ENCODE data around the gene CALML4. TPM values are rescaled to one million over a fixed set of nuclear protein-coding genes. Genes with fewer than 3 reads are reported as not detected.
"Not testable (repeated sequence)": the region's sequence is repeated elsewhere in the genome, so short reads cannot be mapped to it uniquely, and the experiment has no call there.

Gene CALML4
- total RNA-seq, 1 donor from 2014 or later, result 4.3 TPM

DNA sequence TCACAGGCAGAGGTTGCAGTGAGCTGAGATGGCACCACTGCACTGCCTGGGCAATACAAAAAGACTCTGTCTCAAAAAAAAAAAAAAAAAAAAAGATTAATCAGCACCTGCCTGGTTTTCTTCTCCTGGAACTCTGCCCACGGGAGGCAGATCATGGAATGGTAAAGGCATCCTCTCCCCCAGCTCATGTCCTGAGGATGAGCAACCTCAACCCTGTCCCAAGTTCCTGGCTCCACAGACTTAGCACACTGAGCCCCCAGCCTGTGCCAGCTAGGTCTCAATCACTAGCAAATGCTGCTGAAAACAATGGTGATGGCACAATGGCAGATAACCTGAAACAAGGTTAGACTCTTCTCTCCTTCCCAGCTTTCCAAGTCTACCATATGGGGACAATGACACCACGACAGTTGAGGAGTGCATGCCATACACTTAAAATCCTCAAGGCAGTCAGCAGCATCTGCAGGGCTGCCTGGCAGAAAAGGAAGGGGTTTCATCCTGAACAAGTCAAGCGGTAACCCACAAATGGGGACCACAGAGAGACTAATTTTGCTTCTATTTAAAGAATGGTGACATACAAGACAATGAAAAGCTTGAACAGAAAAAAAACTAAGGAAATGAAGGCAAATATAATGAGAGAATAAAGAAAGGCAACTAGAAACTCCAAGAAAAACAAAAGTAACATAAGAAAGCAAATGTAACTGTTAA is 19.6 kb upstream of the CALML4 start:
- DNase-seq, result no peak

DNA sequence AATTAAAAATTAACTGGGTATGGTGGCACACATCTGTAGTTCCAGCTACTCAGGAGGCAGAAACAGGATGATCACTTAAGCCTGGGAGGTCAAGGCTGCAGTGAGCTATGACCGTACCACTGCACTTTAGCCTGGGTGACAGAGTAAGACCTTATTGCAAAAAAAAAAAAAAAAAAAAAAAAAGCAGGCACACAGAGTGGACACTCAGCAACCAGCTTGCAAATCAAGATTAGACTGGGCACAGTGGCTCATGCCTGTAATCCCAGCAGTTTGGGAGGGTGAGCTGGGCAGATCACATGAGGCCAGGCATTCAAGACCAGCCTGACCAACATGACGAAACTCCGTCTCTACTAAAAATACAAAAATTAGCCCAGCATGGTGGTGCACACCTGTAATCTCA is 19.0 kb upstream of the CALML4 start:
- no peak for DNase-seq

DNA sequence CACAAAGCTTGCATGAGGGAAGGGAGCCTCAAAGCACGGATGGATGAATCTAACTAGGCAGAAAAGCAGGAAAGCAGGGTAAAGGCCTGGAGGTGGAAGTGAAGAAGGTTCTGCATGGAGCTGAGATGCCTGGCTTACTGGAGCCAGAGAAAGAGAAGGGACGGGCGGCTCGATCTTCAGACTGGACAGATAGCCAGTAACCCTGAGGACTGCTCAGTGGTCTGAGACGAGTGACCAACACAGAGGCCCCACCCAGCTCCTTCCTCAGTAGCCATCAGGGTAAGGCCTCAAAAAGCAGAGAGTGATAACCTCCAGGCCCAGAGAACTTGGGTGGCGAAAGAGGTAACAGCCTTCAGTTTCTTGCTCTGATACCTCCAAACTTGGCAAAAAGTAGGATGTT is 18.0 kb upstream of the CALML4 start:
- DNase-seq, result no peak

DNA sequence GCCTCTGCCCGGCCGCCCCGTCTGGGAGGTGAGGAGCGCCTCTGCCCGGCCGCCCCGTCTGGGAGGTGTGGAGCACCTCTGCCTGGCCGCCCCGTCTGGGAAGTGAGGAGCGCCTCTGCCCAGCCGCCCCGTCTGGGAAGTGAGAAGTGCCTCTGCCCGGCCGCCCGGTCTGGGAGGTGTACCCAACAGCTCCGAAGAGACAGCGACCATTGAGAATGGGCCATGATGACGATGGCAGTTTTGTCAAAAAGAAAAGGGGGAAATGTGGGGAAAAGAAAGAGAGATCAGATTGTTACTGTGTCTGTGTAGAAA is 17.3 kb upstream of the CALML4 start:
- DNase-seq, result not testable (repeated sequence)

DNA sequence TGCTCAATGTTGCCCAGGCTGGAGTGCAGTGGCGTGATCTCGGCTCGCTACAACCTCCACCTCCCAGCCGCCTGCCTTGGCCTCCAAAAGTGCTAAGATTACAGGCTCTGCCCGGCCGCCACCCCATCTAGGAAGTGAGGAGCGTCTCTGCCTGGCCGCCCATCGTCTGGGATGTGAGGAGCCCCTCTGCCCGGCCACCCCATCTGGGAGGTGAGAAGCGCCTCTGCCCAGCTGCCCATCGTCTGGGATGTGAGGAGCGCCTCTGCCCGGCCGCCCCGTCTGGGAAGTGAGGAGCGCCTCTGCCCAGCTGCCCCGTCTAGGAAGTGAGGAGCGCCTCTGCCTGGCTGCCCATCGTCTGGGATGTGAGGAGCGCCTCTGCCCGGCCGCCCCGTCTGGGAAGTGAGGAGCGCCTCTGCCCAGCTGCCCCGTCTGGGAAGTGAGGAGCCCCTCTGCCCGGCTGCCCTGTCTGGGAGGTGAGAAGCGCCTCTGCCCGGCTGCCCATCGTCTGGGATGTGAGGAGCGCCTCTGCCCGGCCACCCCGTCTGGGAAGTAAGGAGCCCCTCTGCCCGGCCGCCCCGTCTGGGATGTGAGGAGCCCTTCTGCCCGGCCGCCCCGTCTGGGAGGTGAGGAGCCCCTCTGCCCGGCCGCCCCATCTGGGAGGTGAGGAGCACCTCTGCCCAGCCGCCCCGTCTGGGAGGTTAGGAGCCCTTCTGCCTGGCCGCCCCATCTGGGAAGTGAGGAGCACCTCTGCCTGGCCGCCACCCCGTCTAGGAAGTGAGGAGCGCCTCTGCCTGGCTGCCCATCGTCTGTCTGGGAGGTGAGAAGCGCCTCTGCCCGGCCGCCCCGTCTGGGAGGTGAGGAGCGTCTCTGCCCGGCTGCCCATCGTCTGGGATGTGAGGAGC is 16.6 kb upstream of the CALML4 start:
- not testable (repeated sequence) for DNase-seq

DNA sequence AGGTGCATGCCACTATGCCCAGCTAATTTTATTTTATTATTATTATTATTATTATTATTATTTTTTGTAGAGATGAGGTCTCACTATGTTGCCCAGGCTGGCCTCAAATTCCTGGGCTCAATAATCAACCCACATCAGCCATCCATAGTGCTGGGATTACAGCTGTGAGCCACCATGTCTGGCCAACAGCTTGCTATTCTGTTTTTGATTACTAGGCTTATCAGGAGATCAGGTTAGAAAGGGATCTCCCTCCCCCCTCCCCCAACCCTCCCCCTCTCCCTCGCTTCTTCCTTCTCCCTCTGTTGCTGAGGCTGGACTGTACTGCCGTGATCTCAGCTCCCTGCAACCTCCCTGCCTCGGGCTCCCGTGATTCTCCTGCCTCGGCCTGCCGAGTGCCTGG is 15.8 kb upstream of the CALML4 start:
- DNase-seq, result no peak

DNA sequence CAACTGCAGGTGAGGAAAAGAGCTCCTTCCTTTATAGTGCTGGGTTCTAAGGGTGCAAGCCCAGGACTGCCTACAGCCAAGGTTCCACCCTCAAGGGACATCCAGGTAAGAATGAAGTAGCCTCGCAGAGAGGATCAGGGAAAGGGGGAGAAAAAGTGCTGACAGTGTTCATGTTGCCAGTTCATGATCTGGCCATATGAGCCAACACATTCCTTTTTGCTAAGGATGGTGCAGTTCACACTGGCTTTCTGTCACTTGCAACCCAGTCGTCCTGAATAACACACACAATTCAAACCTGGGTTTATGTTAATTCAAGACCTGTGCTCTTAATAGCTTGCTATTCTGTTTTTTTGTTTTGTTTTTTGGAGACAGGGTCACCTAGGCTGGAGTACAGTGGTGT is 15.4 kb upstream of the CALML4 start:
- no peak for DNase-seq

DNA sequence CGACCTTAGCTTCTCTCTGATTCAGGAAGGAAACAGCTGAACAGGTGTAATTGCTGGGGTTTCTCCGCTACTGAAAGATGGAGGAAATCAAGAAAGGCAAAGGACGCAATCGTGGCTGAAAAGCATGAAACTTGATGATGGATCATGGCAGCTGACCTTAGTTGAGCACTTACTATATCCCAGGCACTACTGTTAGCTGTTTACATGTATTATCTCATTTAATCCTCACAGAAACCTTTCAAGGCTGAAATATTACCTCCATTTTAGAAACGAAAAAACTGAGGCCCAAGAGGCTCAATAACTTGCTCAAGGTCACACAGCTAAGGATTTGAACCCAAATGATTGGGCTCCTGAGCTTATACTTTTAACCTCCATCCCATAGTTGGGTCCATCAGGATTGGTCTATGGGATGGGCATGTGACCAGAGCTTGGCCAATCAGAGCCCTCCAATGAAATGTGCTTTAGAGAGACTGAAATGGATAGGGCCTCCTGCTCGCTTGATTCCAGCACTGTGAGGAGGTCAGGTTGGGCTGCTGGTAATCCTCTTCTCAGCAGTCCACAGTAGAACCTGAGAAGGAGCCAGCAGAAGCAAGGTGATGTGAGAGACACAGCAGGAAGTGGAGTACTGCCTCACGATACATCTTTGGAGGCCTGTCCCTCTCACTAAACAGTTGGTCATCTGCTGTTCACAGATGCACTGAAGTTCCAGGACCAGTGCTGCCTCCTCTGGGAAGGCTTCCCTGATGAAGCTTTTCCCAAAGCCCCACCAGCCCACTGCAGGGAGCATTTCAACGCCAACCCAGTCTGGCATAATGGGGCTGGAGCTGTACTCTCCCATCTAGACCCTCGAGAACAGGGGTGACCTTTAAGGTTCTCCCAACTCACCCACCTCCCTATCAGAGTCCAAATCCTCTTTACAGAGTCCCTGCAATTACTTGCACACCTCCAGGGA is 14.0 kb upstream of the CALML4 start:
- no peak for DNase-seq

DNA sequence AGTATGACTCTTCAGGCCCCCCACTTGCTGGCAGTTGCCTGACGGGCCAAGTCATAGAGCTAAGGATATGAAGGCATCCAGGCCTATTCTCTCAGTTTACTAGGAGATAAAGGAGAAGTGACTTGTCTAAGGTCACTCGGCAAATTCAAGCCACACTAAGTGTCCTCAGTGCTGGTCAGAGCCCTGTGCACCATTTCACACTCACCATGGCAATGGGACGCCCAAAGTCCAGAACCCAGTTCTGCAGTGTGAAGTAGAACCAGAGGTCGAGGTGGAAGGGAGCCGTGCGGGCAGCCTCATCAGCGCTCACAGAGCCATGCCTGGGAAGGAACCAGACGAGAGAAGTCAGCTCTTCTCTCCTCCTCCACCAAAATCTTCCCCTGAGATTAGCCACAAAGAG is 13.2 kb upstream of the CALML4 start:
- no peak for DNase-seq

DNA sequence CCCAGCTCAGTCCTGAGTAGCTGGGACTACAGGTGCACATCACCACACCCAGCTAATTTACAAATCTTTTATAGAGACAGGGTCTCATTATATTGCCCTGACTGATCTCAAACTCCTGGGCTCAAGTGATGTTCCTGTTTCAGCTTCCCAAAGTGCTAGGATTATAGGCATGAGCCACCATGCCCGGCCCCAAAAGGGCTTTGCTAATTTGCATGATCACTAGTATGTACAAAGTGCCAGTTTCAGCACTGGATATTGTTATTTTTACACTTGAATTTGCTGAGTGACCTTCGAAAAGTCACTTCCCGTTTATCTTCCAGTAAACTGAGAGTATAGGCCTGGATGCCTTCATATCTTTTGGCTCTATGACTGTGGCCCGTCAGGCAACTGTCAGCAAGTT is 12.2 kb upstream of the CALML4 start:
- no peak for DNase-seq

DNA sequence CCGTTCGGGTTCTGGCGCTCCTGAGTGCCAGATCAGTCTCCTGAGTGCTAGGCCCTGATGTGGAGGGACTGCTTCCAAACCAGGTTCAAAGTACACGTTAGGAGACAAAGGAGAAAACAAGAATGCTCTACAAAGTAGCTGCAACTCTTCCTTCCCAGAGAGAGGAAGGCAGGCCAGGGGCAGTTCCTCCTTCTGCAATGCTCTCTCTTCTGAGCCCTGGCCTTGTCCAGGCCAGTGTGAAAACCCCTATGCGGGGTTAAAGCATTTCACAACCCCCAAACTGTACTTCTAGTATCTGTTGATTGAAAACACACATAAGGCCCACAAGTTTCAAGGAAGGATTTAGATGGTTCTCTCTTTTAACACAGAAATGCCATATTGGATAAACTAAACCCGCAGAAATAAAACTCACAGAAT is 9.7 kb upstream of the CALML4 start:
- no peak for DNase-seq

DNA sequence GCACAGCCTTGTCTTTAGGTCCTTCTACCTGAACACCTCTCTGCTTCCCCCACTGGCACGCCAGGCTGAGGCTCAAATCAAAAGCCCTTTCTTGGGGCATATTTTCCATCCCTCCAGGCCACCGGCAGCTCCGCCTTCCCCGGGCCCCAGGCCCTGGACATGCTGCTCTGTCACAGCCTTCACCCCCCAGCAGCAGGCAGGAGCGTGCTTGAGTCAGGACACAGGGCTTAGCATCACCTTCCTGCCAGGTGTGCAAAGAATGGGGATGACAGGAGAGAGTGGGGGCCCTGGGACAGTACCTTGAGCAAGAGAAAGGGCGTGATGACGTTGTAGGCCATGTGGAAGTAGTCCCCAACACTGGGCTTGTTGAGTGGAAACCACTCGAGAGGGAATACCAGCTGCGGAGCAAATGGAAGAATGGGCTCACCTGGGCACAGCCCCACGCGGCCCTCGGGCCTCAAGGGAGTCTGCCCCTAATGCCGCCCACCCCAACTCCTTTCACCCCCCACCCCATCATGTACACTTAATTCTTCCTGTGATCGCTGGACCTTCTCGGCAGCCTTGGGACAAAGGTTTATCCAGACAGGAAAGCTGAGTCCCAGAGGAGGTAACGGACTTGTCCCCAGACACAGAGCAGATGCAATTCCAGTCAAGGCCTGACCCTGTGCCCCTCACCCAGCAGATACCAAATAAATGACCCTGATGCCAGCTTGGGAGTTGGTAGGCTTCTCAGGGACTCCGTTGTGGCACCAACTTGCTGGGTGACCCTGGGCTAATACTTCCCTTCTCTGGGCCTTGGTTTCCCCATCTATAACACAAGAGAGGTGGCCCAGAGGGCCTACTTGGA is 9.1 kb upstream of the CALML4 start:
- no peak for DNase-seq

DNA sequence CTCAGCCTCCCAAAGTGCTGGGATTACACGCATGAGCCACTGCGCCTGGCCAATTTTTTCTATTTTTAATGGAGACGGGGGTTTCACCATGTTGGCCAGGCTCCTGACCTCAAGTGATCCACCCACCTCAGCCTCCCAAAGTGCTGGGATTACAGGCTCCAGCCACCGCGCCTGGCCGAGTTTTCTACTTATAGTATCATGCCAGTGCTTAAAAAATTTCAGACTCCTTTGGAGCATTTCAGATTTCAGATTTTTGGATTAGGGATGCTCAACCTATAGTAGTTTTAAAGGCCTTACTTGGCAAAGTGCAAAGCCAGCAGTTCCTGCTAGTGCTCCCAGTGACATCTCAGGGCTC is 8.3 kb upstream of the CALML4 start:
- DNase-seq, result not testable (repeated sequence)

DNA sequence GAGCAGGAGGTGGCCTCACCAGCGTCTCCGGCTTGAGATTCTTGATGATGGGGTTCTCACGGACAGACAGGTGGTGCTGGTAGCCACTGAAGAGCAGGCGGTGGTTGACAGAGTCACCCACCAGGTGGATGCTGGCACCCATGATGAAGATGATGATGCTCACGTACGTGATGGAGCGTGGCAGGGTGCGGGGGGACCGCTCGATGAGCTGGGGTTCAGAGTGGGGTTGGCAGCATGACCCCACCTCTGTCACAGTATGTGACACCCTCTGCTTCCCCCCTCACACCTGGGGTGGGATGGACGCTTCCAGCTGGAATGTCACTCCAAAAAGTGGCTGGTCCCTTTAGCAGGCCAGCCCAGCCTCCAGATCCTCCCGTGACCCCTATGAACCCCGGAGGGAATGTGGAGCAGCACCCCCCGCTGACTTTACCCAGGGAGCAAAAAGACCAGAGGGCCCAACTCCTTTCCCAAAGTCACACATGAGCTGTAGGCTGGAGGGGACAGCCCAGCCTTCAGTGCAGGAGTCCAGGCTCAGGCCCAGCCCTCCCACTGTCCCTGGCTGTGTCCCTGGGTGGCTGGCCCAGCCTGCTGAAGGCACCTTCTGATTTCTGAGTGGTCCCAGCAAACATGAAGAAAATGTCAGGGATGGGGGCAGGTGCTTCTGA is 6.7 kb upstream of the CALML4 start:
- DNase-seq, result no peak

DNA sequence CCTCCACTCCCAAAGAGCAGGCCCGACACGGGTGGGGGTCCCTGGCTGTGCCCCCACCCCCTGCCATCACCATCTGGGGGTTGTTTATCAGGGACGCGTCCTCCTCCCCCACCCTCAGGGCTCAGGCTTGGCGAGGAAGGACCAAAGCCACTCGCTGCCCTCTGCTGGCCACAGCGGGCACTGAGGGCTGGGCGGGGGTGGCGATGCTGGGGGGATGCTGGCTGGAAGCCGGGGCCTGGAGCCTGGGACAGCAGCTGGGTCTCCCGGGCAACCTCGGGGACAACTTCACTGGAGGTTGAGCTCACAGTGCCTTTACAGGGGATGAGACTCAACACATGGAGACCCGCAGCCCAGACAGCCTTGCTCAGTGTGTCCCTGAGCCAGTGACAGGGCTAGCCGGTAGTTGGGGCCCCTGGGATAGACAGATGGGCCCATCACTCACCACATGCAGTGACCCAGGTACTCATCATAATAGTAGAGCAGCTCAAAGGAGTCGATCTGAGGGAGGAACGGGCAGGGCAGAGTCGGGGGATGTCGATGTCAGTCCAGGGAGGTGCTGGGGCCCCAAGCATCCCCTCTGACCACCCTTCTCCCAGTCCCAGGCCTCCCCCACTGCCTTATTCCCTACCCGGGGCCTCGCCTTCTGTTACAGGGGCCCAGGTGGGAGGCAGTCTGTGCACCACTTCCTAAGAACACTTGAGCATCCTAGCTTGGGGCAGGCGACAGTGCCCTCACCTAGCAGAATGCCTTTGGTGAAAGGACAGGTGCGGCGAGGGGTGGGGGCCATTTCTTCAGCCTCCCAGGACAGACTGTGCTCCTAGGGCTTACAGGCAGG is 5.9 kb upstream of the CALML4 start:
- peak; percentile 86 for DNase-seq

DNA sequence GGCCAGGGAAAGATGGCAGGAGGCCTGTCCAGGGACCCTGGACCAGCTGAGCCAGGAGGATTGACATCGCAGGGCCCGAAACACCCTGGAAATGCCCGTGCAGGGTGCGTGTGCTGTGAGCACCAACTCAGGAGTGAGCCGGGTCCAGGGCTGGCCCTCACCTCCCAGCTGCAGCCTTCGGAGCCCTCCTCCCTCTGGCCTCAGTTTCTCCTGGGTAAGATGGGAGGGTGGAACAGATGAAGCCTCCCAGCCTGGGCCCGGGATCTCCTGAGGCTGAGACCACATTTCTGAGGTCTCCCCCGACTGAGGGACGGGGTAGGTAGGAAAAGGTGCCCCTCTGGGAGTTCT is 5.3 kb upstream of the CALML4 start:
- DNase-seq, result no peak

DNA sequence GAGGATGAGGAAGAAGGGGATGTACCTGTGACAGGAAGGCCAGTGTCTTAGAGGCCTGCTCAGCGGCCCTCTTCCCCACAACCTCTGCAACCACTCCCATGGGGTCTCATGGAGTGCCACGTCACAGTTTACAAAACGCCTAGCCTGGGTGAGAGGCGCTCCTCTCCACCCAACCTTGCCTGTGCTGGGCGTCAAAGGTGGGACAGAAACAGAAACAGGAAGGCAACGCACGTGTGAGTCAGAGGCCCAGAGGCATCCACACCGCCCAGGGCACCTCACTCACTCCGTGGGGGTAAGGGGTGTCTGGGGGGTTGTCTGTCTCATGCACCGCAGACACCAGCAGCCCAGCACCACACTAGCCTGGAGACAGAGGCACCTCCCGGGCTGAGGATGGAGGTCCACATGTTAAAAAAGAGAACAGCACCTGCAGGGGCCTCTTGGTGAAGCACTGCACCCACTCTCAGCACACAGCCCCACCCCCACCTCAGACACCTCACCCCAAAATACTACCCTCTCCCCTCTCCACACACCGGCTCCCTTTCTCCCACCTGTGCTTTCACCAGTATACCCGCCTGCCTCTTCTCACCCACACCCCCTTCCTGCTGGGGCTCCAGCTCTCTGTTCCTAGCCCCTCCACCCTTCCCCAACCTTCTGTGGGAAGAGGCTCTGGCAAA is 4.7 kb upstream of the CALML4 start:
- DNase-seq, result no peak

DNA sequence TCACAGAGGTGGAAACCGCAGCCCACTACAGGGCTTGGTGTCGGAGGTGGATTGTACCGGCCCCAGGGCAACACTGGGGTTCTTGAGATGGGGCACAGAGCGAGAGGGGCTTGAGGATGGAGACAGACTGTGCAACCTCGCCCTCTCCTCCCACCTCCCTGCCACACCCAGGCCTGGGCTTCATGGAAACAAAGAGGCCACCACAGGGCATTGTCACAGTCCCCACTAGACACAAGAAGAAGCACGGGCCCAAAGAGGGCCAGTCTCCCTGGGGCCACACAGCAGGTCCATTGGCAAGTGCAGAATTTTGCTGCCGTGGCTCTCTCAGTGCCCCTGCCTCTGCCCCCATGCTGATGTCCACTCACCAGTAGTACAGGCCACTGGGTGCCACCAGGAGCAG is 4.1 kb upstream of the CALML4 start:
- DNase-seq, result no peak

DNA sequence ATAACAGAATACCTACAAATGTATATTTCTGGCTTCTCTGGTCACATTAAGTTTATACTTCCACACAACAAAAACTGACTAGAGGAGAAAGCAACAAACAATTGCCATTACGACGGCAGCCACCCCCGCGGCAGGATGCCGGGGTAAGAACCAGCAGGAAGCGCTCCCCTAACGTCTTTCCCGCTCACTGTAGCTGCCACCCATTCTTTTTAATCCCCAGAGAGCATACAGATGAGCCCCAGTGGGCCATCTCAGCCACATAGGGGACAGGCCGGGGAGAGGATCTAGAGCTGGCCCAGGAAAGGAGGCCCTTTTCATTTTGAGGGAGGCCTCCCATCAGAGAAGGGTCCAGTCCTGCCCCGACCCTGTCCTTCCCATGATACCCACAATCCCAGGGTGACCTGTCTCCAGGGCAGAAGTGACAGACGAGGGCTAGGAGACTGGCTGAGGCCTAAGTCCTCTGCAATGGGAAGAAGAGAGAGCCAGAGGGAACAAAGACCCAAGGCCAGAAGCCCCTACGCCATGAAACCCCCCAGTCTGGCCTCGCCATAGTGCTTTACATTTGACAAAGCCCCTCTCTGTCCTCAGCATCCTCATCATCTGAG is 3.6 kb upstream of the CALML4 start:
- DNase-seq, result no peak
